ENCODE measurements around the gene CBX2.

CBX2 gene

GRCh38 chr17:79831265-79832217 is 53.6 kb downstream of the CBX2 start:
- DNase-seq, result no peak

- no peak for DNase-seq
Measured at GRCh38 chr17:79832218-79833109, 54.5 kb downstream of the CBX2 start.

- no peak for DNase-seq
Measured at GRCh38 chr17:79833110-79833450, 55.1 kb downstream of the CBX2 start.

GRCh38 chr17:79833744-79834564 is 56.0 kb downstream of the CBX2 start:
- no peak for DNase-seq

- no peak for DNase-seq
Measured at GRCh38 chr17:79834565-79835469, 56.9 kb downstream of the CBX2 start.

- no peak for DNase-seq
Measured at GRCh38 chr17:79835470-79835899, 57.5 kb downstream of the CBX2 start.

GRCh38 chr17:79835953-79836509 is 58.1 kb downstream of the CBX2 start:
- no peak for DNase-seq

GRCh38 chr17:79836510-79836971 is 58.6 kb downstream of the CBX2 start:
- DNase-seq, result no peak

- DNase-seq, result no peak
Measured at GRCh38 chr17:79836972-79837887, 59.3 kb downstream of the CBX2 start.

Data from activated CD4-positive, alpha-beta T cell treated with anti-CD3 and anti-CD28 coated beads for 1 hour (primary cell).